CD4-positive, alpha-beta T cell treated with Interleukin-4 for 1 hour (primary cell): ENCODE measurements around the gene FAM24B.

Source experiments
- DNase-seq, 2 donors: peaks; one replicate each; pipeline ENCODE4 v3.0.0-alpha.2; 2020 to 2022

The FAM24B gene

GRCh38 chr10:122856902-122857301 lies 22.5 kb downstream of the FAM24B start:
- no peak for DNase-seq

- no peak for DNase-seq
Observed at GRCh38 chr10:122855745-122856144, 23.6 kb downstream of the FAM24B start.

GRCh38 chr10:122854648-122855047 lies 24.7 kb downstream of the FAM24B start:
- DNase-seq = no peak

GRCh38 chr10:122853665-122854313 lies 25.6 kb downstream of the FAM24B start:
- DNase-seq = no peak

GRCh38 chr10:122852261-122852660 lies 27.1 kb downstream of the FAM24B start:
- DNase-seq = no peak

- no peak for DNase-seq
Observed at GRCh38 chr10:122850705-122851640, 28.4 kb downstream of the FAM24B start.

GRCh38 chr10:122849900-122850605 lies 29.3 kb downstream of the FAM24B start:
- DNase-seq = no peak

- no peak for DNase-seq
Observed at GRCh38 chr10:122849090-122849489, 30.3 kb downstream of the FAM24B start.

GRCh38 chr10:122847782-122848604 lies 31.4 kb downstream of the FAM24B start:
- DNase-seq = no peak

GRCh38 chr10:122845783-122846332 lies 33.5 kb downstream of the FAM24B start, which contains the start of gene CUZD1:
Gene CUZD1 (minus strand): TSS chr10:122845857. CDS start chr10:122845843, 14 bp downstream.
- DNase-seq = no peak

- DNase-seq = no peak
Observed at GRCh38 chr10:122844146-122844545, 35.2 kb downstream of the FAM24B start.

- no peak for DNase-seq
Observed at GRCh38 chr10:122841569-122841968, 37.8 kb downstream of the FAM24B start.

- no peak for DNase-seq
Observed at GRCh38 chr10:122839505-122839904, 39.9 kb downstream of the FAM24B start.

- no peak for DNase-seq
Observed at GRCh38 chr10:122838880-122839279, 40.5 kb downstream of the FAM24B start.

- no peak for DNase-seq
Observed at GRCh38 chr10:122835908-122836307, 43.5 kb downstream of the FAM24B start.

- DNase-seq = no peak
Observed at GRCh38 chr10:122830965-122831353, 48.4 kb downstream of the FAM24B start.

- DNase-seq = no peak
Observed at GRCh38 chr10:122830273-122830964, 49.0 kb downstream of the FAM24B start.

- DNase-seq = no peak
Observed at GRCh38 chr10:122829454-122829853, 49.9 kb downstream of the FAM24B start.

- DNase-seq = no peak
Observed at GRCh38 chr10:122828716-122829255, 50.6 kb downstream of the FAM24B start.

- no peak for DNase-seq
Observed at GRCh38 chr10:122827302-122827701, 52.1 kb downstream of the FAM24B start.
